ENCODE data around the gene CENPS.

DNA sequence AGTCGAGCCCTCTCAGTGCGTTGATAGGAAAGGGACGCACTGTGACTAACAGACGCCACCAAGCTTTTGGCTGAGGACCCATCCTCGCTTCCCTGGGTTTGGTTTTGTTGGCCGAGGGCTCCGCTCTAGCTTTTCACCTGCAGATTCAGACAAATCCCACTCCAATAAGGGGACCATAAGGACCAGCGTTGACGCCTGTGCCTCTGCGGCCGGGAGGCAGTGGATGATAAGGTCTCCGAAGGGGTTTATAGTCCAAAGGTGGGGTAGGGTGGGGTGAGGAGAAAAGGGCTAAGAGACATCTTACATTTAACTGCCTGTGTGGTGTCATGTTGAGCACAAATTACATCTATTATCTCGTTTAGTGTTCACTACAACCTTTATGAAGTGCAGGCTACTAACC, 45.3 kb downstream of the CENPS start:
- TF ChIP-seq EP300 (IDR thresholded peaks at IDR 0.05; ENCODE audit: borderline replicate concordance in 1 of 2, low read depth in 2 of 2, low read length in 2 of 2) (no peak), POLR2A (IDR thresholded peaks at IDR 0.05; ENCODE audit: control extremely low read depth in 1 of 2, low read depth in 2 of 2, low read length in 2 of 2) (no peak), FOSL1 (IDR thresholded peaks at IDR 0.05; ENCODE audit: insufficient read depth, low read depth, low read length) (no peak), ATF2 (IDR thresholded peaks at IDR 0.05; ENCODE audit: low read length) (no peak), TCF12 (IDR thresholded peaks at IDR 0.05; ENCODE audit: low read depth, low read length) (no peak), EZH2 (IDR thresholded peaks at IDR 0.05; ENCODE audit: low read depth, low read length, severe bottlenecking) (no peak), SP1 (IDR thresholded peaks at IDR 0.05; ENCODE audit: low read depth, low read length) (no peak), HDAC6 (IDR thresholded peaks at IDR 0.05; ENCODE audit: low read depth, low read length) (no peak), GABPA (IDR thresholded peaks at IDR 0.05; ENCODE audit: borderline replicate concordance, insufficient read depth, low read length) (no peak)
- TF ChIP-seq, protein P1, sequence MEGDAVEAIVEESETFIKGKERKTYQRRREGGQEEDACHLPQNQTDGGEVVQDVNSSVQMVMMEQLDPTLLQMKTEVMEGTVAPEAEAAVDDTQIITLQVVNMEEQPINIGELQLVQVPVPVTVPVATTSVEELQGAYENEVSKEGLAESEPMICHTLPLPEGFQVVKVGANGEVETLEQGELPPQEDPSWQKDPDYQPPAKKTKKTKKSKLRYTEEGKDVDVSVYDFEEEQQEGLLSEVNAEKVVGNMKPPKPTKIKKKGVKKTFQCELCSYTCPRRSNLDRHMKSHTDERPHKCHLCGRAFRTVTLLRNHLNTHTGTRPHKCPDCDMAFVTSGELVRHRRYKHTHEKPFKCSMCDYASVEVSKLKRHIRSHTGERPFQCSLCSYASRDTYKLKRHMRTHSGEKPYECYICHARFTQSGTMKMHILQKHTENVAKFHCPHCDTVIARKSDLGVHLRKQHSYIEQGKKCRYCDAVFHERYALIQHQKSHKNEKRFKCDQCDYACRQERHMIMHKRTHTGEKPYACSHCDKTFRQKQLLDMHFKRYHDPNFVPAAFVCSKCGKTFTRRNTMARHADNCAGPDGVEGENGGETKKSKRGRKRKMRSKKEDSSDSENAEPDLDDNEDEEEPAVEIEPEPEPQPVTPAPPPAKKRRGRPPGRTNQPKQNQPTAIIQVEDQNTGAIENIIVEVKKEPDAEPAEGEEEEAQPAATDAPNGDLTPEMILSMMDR (IDR thresholded peaks at IDR 0.05; ENCODE audit: control extremely low read depth in 1 of 3, insufficient read depth in 1 of 3, low read depth in 1 of 3, low read length in 3 of 3) = no peak

Data from H1 (cell line).